Upper lobe of right lung (tissue), 1 donor: ENCODE measurements around the gene ERVFRD-1. TPM values are rescaled to one million over a fixed set of nuclear protein-coding genes. Genes with fewer than 3 reads are reported as not detected.

Experiments
- ATAC-seq: fragments of 200-7000 bp; cut with Tn5 transposase; one replicate; pipeline ENCODE4 v1.9.1; 2020; ENCODE audit warnings: mild to moderate bottlenecking, moderate library complexity
- DNase-seq: peaks from one replicate; pipeline ENCODE4 v3.0.0-alpha.2; 2020
- H3K27ac ChIP-seq: fragments of 200-600 bp; one replicate; pipeline ENCODE4 v1.8.0; 2022
- H3K27me3 ChIP-seq: fragments of 200-600 bp; one replicate; pipeline ENCODE4 v1.8.0; 2022; ENCODE audit warnings: mild to moderate bottlenecking
- H3K36me3 ChIP-seq: fragments of 200-600 bp; one replicate; pipeline ENCODE4 v1.8.0; 2022
- H3K4me1 ChIP-seq: fragments of 200-600 bp; one replicate; pipeline ENCODE4 v1.8.0; 2022
- H3K4me3 ChIP-seq: fragments of 200-600 bp; one replicate; pipeline ENCODE4 v1.8.0; 2022; ENCODE audit warnings: mild to moderate bottlenecking
- H3K9me3 ChIP-seq: fragments of 200-600 bp; one replicate; pipeline ENCODE4 v1.8.0; 2022
- CTCF ChIP-seq: fragments of 200-600 bp; IDR thresholded peaks from one replicate; pipeline ENCODE4 v1.8.0; 2022; ENCODE audit warnings: antibody characterized with exemption
- intact Hi-C: fragments of 100-400 bp; cut with DNase I; formaldehyde crosslinking; loops from one replicate; pipeline ENCODE4 v1.11.0; 2022
- total RNA-seq: library from RNA; stranded (reverse); fragmentation: NEBNext Ultra II Directional; extraction: Animal tissue kit (Norgen Biotek cat#: 25700); gene quantifications from one replicate; pipeline ENCODE4 v1.2.1, GENCODE V29; 2021
- donor health status: DM: no; HTN: yes; CAD: no; lungs with severe emphysema.

Gene ERVFRD-1
- total RNA-seq, 1 donor from 2014 or later, result 0.55 TPM

GRCh38 chr6:11083956-11084355 lies 27.6 kb downstream of the ERVFRD-1 start:
- H3K4me1 ChIP-seq, result no peaks in the 10 kb centered on the region
- no peaks in the 10 kb centered on the region for H3K9me3 ChIP-seq
- no peaks in the 10 kb centered on the region for H3K36me3 ChIP-seq
- no peaks in the 10 kb centered on the region for H3K27me3 ChIP-seq
- DNase-seq (no peak), ATAC-seq (no peak)
- H3K4me3 ChIP-seq, result no peak overlapping the region
- no peak overlapping the region for H3K27ac ChIP-seq
- TF ChIP-seq CTCF, result no peak
- intact Hi-C loops, result no loop called here

- H3K36me3 ChIP-seq, result no peaks in the 10 kb centered on the region
- H3K9me3 ChIP-seq, result no peaks in the 10 kb centered on the region
- H3K4me3 ChIP-seq, result no peak overlapping the region
- ATAC-seq (no peak), DNase-seq (no peak)
- no peaks in the 10 kb centered on the region for H3K27me3 ChIP-seq
- intact Hi-C loops, result no loop called here
- no peak for TF ChIP-seq CTCF
- no peak overlapping the region for H3K27ac ChIP-seq
- no peaks in the 10 kb centered on the region for H3K4me1 ChIP-seq
These were observed 28.0 kb downstream of the ERVFRD-1 start for GRCh38 chr6:11083491-11083890.

- Histone ChIP-seq H3K27ac (no peak overlapping the region), H3K27me3 (no peaks in the 10 kb centered on the region), H3K9me3 (no peaks in the 10 kb centered on the region), H3K4me3 (no peak overlapping the region), H3K4me1 (no peaks in the 10 kb centered on the region), H3K36me3 (no peaks in the 10 kb centered on the region)
- intact Hi-C loops, result no loop called here
- ATAC-seq (no peak), DNase-seq (no peak)
- TF ChIP-seq CTCF, result no peak
These were observed 31.2 kb downstream of the ERVFRD-1 start for GRCh38 chr6:11080296-11080695.

- DNase-seq (no peak), ATAC-seq (no peak)
- Histone ChIP-seq H3K4me1 (no peaks in the 10 kb centered on the region), H3K9me3 (no peaks in the 10 kb centered on the region), H3K27ac (no peak overlapping the region), H3K4me3 (no peak overlapping the region), H3K36me3 (no peaks in the 10 kb centered on the region), H3K27me3 (no peaks in the 10 kb centered on the region)
- intact Hi-C loops, result no loop called here
- TF ChIP-seq CTCF, result no peak
These were observed 33.3 kb downstream of the ERVFRD-1 start for GRCh38 chr6:11078266-11078665.

- Histone ChIP-seq H3K27me3 (no peaks in the 10 kb centered on the region), H3K27ac (no peak overlapping the region), H3K36me3 (no peaks in the 10 kb centered on the region), H3K9me3 (no peaks in the 10 kb centered on the region), H3K4me3 (no peak overlapping the region), H3K4me1 (no peaks in the 10 kb centered on the region)
- DNase-seq (no peak), ATAC-seq (no peak)
- intact Hi-C loops, result no loop called here
- no peak for TF ChIP-seq CTCF
These were observed 35.0 kb downstream of the ERVFRD-1 start for GRCh38 chr6:11076540-11076939.

GRCh38 chr6:11072101-11072500 lies 39.4 kb downstream of the ERVFRD-1 start:
- intact Hi-C loops, result no loop called here
- Histone ChIP-seq H3K27ac (no peak overlapping the region), H3K4me1 (no peaks in the 10 kb centered on the region), H3K9me3 (no peaks in the 10 kb centered on the region), H3K4me3 (no peak overlapping the region), H3K36me3 (no peaks in the 10 kb centered on the region), H3K27me3 (peaks cover 5% of the 10 kb centered on the region)
- no peak for ATAC-seq
- no peak for TF ChIP-seq CTCF
- no peak for DNase-seq
